Stimulated activated CD4-positive, alpha-beta T cell treated with anti-CD3 and anti-CD28 coated beads, Interleukin-2, amount 100 ng/mL, for 24 hours (primary cell): Measurements from ENCODE around the gene SPATA3.
A peak's percentile ranks its signal among the peaks of the same experiment; 100 is the strongest.

Experiments used
- DNase-seq, 2 donors: peaks; one replicate each; pipeline ENCODE4 v3.0.0-alpha.2; 2020

The SPATA3 gene

DNA sequence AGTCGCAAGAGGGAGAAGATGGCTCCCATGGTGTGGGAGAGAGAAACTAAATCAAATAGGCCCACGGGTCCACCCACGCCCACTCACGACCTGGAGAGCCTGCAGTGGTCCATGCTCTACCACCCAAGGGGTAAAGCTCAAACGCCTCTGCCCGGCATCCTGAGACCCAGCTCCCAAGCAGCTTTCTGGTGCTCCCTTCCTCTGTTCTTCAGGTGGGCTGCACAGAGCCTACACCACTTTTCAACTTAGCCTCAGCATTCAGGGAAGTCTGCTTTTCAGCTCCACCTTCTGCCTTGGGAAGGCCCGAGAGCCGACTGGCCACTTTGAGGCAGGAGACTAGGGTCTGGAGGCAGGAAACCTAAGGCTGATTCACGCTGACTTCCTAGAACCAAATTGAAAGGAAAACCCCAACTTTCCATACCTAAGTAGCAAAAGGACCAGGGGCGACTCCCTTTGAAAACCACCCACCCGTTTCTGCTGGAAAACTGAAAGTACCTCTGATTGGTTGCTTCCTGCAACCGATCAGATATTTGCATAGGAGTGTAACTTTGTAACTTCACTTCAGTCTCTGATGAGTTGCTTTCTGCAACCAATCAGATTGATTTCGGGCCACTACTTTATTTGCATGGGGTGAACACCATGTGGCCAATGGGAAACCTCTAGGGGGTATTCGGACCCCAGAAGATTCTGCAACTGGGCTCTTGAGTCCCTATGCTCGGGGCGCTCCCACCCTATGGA, 26.8 kb upstream of the SPATA3 start:
- DNase-seq, result no peak

GRCh38 chr2:230969659-230970015, 26.3 kb upstream of the SPATA3 start:
- DNase-seq, result no peak

DNA sequence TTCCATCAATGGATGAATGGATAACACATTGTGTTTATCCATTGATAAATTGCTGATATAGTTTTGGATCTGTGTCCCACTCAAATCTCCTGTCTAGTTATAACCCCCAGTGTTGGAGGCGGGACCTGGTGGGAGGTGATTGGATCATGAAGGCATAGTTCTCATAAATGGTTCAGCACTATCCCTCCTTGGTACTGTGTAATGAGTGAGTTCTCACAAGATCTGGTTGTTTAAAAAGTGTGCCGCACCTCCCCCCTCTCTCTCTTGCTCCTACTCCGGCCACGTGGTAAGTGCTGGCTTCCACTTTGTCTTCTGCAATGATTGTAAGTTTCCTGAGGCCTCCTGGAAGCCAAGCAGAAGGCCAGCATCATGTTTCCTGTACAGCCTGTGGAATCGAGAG, 23.9 kb upstream of the SPATA3 start:
- DNase-seq, result no peak

DNA sequence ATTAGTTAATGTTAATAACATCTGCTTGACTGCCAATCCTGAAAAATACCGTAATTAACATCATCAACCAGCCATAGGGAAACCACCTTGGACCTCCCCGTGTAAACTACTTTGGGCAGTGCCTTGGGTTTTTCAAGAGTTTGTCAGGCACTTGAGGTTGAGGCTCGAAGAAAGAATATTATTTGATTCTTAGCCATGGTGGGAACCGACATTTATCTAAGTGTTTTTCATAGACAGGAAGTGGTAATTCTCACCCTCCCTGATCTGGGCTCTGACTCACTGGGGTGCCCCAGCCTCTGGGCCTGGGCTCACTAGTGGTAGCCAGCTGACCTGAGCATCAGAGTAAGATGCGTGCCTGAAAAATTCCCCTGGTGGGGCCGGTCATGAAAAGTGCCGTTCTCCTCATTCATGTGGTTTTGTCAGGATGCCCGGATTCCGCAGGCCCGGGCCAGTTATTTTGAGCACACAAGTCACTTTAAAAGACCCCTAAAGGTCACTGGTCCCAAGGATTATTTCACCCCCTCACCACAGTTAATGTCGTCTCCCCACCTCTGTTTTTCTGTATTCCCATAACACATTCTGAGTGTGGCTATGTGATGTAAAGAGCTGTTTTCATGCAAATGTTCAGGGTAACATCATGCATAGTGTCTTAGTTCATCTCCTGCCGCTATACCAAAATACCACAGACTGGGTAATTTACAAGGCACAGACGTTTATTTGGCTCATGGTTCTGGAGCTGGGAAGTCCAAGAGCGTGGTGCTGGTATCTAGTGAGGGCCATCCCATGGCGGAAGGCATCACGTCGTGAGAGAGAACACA, 21.6 kb upstream of the SPATA3 start:
- DNase-seq, result peak; percentile 75

GRCh38 chr2:230975927-230976326, 20.0 kb upstream of the SPATA3 start:
- DNase-seq, result no peak

GRCh38 chr2:230976671-230977171, 19.2 kb upstream of the SPATA3 start:
- DNase-seq, result no peak

- no peak for DNase-seq
Measured at GRCh38 chr2:230980468-230980867, 15.5 kb upstream of the SPATA3 start.

GRCh38 chr2:230981704-230982103, 14.2 kb upstream of the SPATA3 start:
- DNase-seq, result peak in 1 of 2 donors; percentile 17

DNA sequence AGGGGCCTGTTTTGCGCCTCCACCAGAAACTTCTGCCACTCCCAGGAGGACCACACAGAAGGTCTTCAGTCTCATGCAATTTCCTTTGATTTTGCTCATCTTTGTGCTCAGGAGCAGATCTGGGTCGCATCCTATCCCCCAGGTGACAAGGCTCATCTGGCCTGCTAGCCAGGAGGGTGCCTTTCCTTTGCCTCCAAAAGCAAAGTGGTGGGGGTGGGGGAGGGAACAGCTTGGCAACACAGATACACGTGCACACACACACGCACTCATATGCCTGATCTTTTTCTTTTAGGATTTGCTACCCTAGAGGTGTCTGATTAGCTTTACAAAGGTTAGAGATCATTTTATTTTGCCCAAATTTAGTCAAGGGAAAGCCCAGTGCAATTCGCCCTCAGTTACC, 13.8 kb upstream of the SPATA3 start:
- DNase-seq, result no peak

GRCh38 chr2:230982528-230982927, 13.4 kb upstream of the SPATA3 start:
- DNase-seq, result no peak

- no peak for DNase-seq
Measured at GRCh38 chr2:230983566-230983965, 12.4 kb upstream of the SPATA3 start.

GRCh38 chr2:230984393-230985220, 11.3 kb upstream of the SPATA3 start:
- peak; percentile 67 to 71 for DNase-seq

DNA sequence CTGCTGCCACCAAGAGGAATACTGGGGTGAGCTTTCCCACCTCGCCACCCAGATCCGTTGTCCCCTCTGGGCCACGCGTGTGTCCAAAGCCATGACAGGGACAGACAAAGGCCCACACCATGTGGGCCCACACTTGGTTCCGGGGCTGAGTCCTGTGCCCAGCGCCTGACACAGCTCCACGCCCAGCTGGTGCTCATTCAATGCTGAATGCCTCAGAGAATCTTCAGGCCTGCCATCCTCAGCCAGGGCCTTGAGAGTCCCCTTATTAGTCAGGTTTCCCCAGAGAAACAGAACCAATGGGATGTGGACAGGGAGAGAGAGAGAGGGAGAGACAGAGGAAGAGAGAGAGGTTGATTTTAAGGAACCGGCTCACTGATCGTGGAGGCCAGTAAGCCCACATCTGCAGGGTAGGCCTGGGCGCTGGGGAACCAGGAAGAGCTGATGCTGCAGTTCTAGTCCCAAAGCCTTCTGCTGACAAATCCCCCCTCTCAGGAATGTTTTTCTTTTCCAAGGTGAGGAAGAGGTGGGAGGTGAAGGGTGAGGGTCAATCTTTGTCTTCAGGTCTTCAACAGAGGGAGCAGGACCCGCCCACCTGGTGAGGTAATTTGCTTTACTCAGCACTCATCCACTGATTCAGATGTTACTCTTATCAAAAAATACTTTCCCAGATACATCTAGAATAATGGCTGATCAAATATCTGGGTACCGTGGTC, 10.2 kb upstream of the SPATA3 start:
- DNase-seq, result no peak

GRCh38 chr2:230986520-230987136, 9.3 kb upstream of the SPATA3 start:
- DNase-seq, result no peak

- DNase-seq, result peak; percentile 87 to 88
Measured at GRCh38 chr2:230987137-230988020, 8.5 kb upstream of the SPATA3 start.

DNA sequence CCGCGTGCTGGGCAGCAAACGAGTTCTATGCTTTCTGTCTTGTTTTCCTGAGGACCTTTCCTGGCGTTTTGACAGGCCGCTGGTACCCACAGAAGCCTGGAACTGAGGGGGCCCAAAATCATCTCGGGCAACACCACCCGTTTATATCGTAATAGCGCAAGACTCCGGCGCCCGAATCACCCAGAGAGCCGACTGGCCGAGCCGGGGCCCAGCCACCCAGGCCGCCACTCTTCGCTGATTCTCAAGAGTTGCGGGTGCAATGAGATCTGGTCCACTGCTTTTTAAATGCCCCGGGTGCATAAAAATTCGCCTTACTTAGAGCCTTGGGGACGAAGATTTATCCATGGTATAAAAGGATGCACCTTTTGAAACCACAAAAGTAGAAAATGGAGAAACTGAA, 6.2 kb upstream of the SPATA3 start:
- DNase-seq, result no peak

DNA sequence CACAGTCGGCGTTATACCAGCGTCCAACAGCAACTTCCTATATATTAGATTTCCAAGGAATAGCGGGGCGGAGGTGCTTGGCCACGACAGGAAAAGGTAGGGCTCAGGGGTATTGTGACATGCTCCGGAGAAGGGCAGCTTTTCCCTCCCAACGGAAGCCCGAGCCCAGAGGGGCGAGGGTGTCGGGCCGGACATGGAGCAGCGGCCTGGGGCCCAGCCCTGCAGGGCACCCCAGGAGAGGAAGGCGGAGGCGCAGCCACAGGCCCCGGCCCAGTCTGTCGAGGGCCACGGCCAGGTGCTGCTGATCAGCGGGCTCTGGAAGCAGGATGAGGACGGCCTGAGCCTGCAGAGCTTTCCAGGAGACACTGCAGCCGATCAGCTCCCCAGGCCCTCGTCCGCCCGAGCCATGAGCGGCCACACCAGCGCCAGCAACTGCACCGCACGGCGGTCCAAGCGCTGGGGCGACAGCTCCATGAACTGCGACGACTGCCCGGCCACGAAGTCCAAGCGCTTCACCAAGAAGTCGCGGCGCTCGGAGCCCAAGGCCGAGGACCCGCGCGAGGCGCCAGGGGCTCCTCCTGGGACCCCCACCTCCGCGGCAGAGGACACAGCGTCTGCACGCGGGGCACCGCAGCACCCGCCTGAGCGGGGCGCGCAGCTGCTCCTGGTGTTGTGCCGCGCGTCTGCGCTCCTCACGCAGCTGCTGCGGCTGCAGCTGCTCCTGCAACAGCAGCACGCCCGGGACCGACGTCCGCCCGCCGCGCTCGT, 5.6 kb upstream of the SPATA3 start:
- DNase-seq, result no peak

- DNase-seq, result no peak
Measured at GRCh38 chr2:230990899-230991150, 5.1 kb upstream of the SPATA3 start.

GRCh38 chr2:230991598-230991997, 4.3 kb upstream of the SPATA3 start:
- DNase-seq, result no peak

- DNase-seq, result no peak
Measured at GRCh38 chr2:230996661-230997060, 740 bp downstream of the SPATA3 start.

GRCh38 chr2:230998882-230999281, 3.0 kb downstream of the SPATA3 start:
- no peak for DNase-seq
